ENCODE data around the gene SLTM.

DNA sequence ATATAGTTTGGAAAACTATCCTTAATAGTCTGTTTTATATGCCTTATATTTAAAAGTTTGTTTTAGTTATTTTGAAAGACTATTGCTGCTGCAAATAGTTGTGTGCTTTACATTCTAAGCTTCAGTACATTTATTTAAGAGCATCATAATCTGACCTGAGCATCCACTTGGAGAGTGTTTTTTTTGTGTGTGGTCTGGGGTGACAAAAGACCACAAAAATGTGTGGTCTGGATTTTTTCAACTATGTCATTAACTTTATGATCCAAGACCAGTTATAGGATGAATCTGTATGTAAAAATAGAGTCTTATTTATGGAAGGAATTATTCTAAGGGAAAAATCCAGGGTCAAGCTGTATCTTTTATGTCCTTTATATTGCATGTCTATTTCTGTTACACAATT is 77.4 kb downstream of the SLTM start:
- no peak for TF ChIP-seq POLR2AphosphoS5 (IDR thresholded peaks at IDR 0.05)
- TF ChIP-seq, protein P1, sequence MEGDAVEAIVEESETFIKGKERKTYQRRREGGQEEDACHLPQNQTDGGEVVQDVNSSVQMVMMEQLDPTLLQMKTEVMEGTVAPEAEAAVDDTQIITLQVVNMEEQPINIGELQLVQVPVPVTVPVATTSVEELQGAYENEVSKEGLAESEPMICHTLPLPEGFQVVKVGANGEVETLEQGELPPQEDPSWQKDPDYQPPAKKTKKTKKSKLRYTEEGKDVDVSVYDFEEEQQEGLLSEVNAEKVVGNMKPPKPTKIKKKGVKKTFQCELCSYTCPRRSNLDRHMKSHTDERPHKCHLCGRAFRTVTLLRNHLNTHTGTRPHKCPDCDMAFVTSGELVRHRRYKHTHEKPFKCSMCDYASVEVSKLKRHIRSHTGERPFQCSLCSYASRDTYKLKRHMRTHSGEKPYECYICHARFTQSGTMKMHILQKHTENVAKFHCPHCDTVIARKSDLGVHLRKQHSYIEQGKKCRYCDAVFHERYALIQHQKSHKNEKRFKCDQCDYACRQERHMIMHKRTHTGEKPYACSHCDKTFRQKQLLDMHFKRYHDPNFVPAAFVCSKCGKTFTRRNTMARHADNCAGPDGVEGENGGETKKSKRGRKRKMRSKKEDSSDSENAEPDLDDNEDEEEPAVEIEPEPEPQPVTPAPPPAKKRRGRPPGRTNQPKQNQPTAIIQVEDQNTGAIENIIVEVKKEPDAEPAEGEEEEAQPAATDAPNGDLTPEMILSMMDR (IDR thresholded peaks at IDR 0.05) = no peak

Data from upper lobe of left lung (tissue), 4 donors.